Smooth muscle cell (in vitro differentiated cells): ENCODE data around the gene ATG13. TPM values are rescaled to one million over a fixed set of nuclear protein-coding genes. Genes with fewer than 3 reads are reported as not detected.

Source experiments
- DNase-seq: peaks from one replicate; lab custom pipeline; 2025; ENCODE audit not compliant: unreplicated experiment; lab: John Stamatoyannopoulos, UW
- H2AFZ ChIP-seq: fragments of 200-600 bp; sonication (generic); 2 replicates; pipeline ENCODE4 v1.6.0; 2016; ENCODE audit warnings: antibody characterized with exemption, low read depth, mild to moderate bottlenecking
- H3F3A ChIP-seq: fragments of 200-600 bp; sonication (generic); 2 replicates; pipeline ENCODE4 v1.6.0; 2017; ENCODE audit warnings: antibody characterized with exemption, low read depth
- H3K27ac ChIP-seq: fragments of 200-600 bp; sonication (generic); 2 replicates; pipeline ENCODE4 v1.5.1; 2016; ENCODE audit warnings: low read depth, mild to moderate bottlenecking
- H3K27me3 ChIP-seq: fragments of 200-600 bp; sonication (generic); 2 replicates; pipeline ENCODE4 v1.6.1; 2016; ENCODE audit warnings: low read depth, mild to moderate bottlenecking
- H3K36me3 ChIP-seq: fragments of 200-600 bp; sonication (generic); 2 replicates; pipeline ENCODE4 v1.5.1; 2016; ENCODE audit warnings: low read depth
- H3K4me1 ChIP-seq: fragments of 200-600 bp; sonication (generic); 2 replicates; pipeline ENCODE4 v1.5.1; 2016; ENCODE audit warnings: low read depth
- H3K4me2 ChIP-seq: fragments of 200-600 bp; sonication (generic); 2 replicates; pipeline ENCODE4 v1.6.0; 2016; ENCODE audit warnings: mild to moderate bottlenecking
- H3K4me3 ChIP-seq: fragments of 200-600 bp; sonication (generic); 2 replicates; pipeline ENCODE4 v1.5.1; 2016; ENCODE audit warnings: mild to moderate bottlenecking
- H3K79me2 ChIP-seq: fragments of 200-600 bp; sonication (generic); 2 replicates; pipeline ENCODE4 v1.6.0; 2016; ENCODE audit warnings: low read depth, mild to moderate bottlenecking
- H3K9ac ChIP-seq: fragments of 200-600 bp; sonication (generic); 2 replicates; pipeline ENCODE4 v1.6.0; 2016; ENCODE audit warnings: low read depth
- H3K9me3 ChIP-seq: fragments of 200-600 bp; sonication (generic); replicated peaks from 2 replicates; pipeline ENCODE4 v1.5.1; 2016; ENCODE audit warnings: low read depth
- H4K20me1 ChIP-seq: fragments of 200-600 bp; sonication (generic); 2 replicates; pipeline ENCODE4 v1.6.0; 2016; ENCODE audit warnings: low read depth
- whole genome bisulfite sequencing: methylation state at CpG from one replicate; pipeline ENCODE4 v1.1.7; 2016; ENCODE audit warnings: low lambda C conversion rate; 5-methylcytosine and 5-hydroxymethylcytosine counted together
- polyA plus RNA-seq: library from polyadenylated mRNA; unstranded; fragments of >200 nt; fragmentation: Nextera tagmentation; extraction: Ambion mirVana; gene quantifications from 2 replicates; pipeline ENCODE4 v1.2.1, GENCODE V29; 2016
- total RNA-seq: library from RNA; depleted of rRNA; stranded (reverse); fragments of >200 nt; gene quantifications from 2 replicates; pipeline ENCODE4 v1.2.3, GENCODE V29; 2014
- TF ChIP-seq, protein P1 (sequence below): fragments of 200-600 bp; sonication (generic); IDR thresholded peaks from 2 replicates; pipeline ENCODE4 v1.5.1; 2017; ENCODE audit warnings: borderline replicate concordance, mild to moderate bottlenecking, antibody characterized with exemption; ENCODE audit not compliant: insufficient read depth, poor library complexity, severe bottlenecking

ATG13 gene
- total and polyA plus RNA-seq, 2 experiments from 2014 or later = 66.3 to 96.5 TPM

DNA sequence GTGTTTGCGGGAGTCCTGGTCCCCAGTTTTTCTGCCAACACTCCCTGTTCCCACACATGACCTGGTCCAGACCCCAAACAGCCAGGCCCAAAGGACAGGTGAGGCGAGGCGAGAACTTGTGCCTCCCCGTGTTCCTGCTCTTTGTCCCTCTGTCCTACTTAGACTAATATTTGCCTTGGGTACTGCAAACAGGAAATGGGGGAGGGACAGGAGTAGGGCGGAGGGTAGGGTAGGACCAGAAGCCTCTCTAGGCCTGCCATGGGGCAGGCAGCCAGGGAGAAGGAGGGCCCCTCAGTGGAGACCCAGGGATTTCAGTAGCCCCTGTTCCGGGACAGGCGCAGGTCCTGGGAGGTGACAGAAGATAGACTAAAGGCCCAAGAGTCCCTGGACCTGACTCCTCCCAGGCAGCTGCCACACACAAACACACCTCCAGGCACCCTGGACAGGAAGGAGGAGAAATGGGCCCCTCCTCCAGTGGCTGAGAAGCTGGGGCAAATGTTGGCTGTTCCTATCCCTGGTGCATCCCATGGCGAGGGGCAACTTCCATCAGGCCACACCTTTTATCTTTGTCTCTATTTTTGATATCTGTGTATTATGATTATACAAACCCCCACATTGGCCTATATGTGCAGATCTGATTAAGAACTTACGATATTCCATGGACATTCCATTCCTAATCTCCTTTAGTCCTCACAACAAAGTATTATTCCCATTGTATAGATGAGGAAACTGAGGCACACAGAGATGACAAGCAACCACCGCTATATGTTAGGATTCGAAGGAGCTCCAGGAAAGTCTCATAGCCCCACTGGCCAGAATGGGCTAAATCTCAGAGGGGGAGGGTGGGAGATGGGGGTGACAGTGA, 101.0 kb downstream of the ATG13 start:
- peaks cover 4% of the 10 kb centered on the region for H3K4me1 ChIP-seq
- H2AFZ ChIP-seq = no peak overlapping the region
- H3F3A ChIP-seq = peaks cover 5% of the 10 kb centered on the region
- no peaks in the 10 kb centered on the region for H3K9me3 ChIP-seq
- H4K20me1 ChIP-seq = no peaks in the 10 kb centered on the region
- H3K79me2 ChIP-seq = no peaks in the 10 kb centered on the region
- DNase-seq = no peak
- H3K9ac ChIP-seq = no peak overlapping the region
- H3K36me3 ChIP-seq = no peaks in the 10 kb centered on the region
- no peaks in the 10 kb centered on the region for H3K27me3 ChIP-seq
- H3K4me2 ChIP-seq = no peak overlapping the region
- TF ChIP-seq, protein P1, sequence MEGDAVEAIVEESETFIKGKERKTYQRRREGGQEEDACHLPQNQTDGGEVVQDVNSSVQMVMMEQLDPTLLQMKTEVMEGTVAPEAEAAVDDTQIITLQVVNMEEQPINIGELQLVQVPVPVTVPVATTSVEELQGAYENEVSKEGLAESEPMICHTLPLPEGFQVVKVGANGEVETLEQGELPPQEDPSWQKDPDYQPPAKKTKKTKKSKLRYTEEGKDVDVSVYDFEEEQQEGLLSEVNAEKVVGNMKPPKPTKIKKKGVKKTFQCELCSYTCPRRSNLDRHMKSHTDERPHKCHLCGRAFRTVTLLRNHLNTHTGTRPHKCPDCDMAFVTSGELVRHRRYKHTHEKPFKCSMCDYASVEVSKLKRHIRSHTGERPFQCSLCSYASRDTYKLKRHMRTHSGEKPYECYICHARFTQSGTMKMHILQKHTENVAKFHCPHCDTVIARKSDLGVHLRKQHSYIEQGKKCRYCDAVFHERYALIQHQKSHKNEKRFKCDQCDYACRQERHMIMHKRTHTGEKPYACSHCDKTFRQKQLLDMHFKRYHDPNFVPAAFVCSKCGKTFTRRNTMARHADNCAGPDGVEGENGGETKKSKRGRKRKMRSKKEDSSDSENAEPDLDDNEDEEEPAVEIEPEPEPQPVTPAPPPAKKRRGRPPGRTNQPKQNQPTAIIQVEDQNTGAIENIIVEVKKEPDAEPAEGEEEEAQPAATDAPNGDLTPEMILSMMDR = no peak
- 93% methylated on average over 11 of the region's 11 CpGs for WGBS
- H3K4me3 ChIP-seq = no peak overlapping the region
- no peak overlapping the region for H3K27ac ChIP-seq

DNA sequence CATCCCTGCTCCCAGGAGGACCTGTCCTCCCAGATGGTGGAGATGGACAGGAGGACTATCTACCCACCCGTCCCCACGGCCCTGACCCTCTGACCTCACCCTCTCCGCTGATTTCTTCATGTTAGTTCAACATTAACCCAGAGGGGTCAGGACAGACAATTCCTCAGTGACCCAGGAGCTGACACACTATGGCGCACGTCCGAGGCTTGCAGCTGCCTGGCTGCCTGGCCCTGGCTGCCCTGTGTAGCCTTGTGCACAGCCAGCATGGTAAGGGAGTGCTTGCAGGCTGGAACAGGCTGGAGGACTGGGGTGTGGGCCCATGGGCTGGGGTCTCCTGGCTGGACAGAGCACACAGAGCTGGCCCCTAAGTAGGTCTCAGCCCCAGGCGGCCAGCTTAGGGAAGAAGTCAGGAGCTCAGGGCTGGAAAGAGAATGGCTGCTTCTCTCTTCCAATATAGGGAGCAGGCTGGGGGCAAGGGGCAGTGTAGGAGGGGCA, 101.7 kb downstream of the ATG13 start, which contains the start of gene F2:
TSS of gene F2 (plus strand) at position 166 of the 495 bp plus-strand sequence. CDS start at position 189, 23 bp downstream.
- Histone ChIP-seq H3K4me1 (peaks cover 4% of the 10 kb centered on the region), H3K4me3 (no peak within 1 kb of the TSS), H2AFZ (no peak within 1 kb of the TSS), H3K9ac (no peak within 1 kb of the TSS), H3K79me2 (no peaks in the 10 kb centered on the region), H3F3A (peaks cover 5% of the 10 kb centered on the region), H3K27me3 (no peaks in the 10 kb centered on the region), H3K9me3 (no peaks in the 10 kb centered on the region), H3K4me2 (no peak within 1 kb of the TSS), H3K27ac (no peak within 1 kb of the TSS), H4K20me1 (no peaks in the 10 kb centered on the region), H3K36me3 (no peaks in the 10 kb centered on the region)
- TF ChIP-seq, protein P1 = no peak
- no peak for DNase-seq
- 93% methylated on average over 7 of the region's 7 CpGs for WGBS

DNA sequence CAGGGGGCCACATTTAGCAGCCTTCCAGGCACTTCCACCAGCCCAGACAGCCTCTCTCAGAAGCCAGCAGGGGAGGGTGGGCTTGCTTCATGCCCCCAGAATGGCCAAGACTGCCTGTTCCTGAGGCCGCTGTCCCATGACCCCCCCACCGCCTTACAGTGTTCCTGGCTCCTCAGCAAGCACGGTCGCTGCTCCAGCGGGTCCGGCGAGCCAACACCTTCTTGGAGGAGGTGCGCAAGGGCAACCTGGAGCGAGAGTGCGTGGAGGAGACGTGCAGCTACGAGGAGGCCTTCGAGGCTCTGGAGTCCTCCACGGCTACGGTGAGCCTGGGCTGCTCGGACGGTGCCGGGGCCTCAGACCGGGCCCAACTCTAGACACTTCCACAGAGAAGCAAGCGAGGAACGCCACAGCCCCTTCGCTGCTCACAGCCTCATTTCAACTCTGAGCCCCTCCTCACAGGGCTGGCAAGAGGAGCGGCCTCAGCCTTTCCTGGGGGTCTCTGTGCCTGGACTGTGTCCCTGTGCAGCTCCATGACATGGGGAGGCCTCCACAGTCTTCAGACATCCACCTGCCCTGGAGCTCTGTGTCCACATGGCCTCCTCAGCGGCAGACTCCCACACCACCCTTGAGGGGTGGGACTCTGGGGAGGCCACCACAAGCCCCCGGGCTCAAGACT, 102.3 kb downstream of the ATG13 start:
- Histone ChIP-seq H4K20me1 (no peaks in the 10 kb centered on the region), H3K27ac (no peak overlapping the region), H3K4me2 (no peak overlapping the region), H3K9ac (no peak overlapping the region), H3K4me1 (peaks cover 2% of the 10 kb centered on the region), H3K4me3 (no peak overlapping the region), H3K79me2 (no peaks in the 10 kb centered on the region), H3K9me3 (no peaks in the 10 kb centered on the region), H2AFZ (no peak overlapping the region), H3K27me3 (no peaks in the 10 kb centered on the region), H3K36me3 (no peaks in the 10 kb centered on the region), H3F3A (peaks cover 5% of the 10 kb centered on the region)
- DNase-seq = no peak
- TF ChIP-seq, protein P1 = no peak
- WGBS = 96% methylated on average over 23 of the region's 25 CpGs
